ENCODE data around the gene COL26A1. TPM values are rescaled to one million over a fixed set of nuclear protein-coding genes. Genes with fewer than 3 reads are reported as not detected.

The COL26A1 gene
- total RNA-seq, 1 experiment from 2014 or later: 0.20 TPM

DNA sequence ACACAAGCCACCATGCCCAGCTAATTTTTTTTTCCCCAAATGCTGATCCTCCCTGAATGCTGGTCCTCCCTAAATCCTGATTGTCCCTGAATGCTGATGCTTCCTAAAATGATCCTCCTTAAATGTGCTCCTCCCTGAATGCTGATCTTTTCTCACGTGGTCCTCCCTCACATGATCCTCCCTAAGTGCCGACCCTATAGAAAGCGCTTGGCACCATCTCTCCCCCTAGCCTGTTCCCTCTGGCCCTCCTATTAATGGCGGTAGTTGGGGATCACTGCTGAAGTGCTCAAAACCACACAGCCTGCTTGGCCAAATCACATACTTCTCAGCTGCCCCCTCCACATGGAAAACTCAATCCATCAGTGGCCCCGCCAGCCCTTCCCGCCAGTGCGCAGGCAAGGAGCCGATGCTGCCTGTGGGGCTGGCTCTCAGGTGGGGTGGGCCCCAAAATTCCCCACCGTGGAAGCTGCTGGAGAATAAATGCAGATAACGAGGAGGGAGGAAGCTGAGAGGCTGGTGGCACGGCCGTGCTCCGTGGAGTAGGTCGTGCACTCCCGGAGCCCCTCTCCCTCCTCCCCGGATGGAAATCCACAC lies 42.9 kb downstream of the COL26A1 start:
- TF ChIP-seq, protein P1, sequence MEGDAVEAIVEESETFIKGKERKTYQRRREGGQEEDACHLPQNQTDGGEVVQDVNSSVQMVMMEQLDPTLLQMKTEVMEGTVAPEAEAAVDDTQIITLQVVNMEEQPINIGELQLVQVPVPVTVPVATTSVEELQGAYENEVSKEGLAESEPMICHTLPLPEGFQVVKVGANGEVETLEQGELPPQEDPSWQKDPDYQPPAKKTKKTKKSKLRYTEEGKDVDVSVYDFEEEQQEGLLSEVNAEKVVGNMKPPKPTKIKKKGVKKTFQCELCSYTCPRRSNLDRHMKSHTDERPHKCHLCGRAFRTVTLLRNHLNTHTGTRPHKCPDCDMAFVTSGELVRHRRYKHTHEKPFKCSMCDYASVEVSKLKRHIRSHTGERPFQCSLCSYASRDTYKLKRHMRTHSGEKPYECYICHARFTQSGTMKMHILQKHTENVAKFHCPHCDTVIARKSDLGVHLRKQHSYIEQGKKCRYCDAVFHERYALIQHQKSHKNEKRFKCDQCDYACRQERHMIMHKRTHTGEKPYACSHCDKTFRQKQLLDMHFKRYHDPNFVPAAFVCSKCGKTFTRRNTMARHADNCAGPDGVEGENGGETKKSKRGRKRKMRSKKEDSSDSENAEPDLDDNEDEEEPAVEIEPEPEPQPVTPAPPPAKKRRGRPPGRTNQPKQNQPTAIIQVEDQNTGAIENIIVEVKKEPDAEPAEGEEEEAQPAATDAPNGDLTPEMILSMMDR (conservative IDR thresholded peaks at IDR 0.05): no peak
- TF ChIP-seq EZH2 (IDR thresholded peaks at IDR 0.05; ENCODE audit: low read depth): no peak
- Histone ChIP-seq H3K36me3 (ENCODE audit: low read depth) (no peaks in the 10 kb centered on the region), H3K4me2 (no peak overlapping the region), H2AFZ (no peak overlapping the region), H3K27me3 (ENCODE audit: insufficient read depth, low read depth) (peaks cover 23% of the 10 kb centered on the region; the same call in 1 of the 2 replicates), H3K79me2 (ENCODE audit: low read depth) (no peaks in the 10 kb centered on the region), H3F3A (ENCODE audit: insufficient read depth, low read depth) (peaks cover 8% of the 10 kb centered on the region; the same call in 1 of the 2 replicates), H3K9me3 (ENCODE audit: insufficient read depth, low read depth) (no peaks in the 10 kb centered on the region), H3K4me1 (replicated peaks; ENCODE audit: insufficient read depth) (peaks cover 14% of the 10 kb centered on the region), H3K9me2 (ENCODE audit: insufficient read depth) (no peaks in the 10 kb centered on the region), H3K4me3 (no peak overlapping the region), H4K20me1 (ENCODE audit: insufficient read depth) (no peaks in the 10 kb centered on the region), H3K27ac (no peak overlapping the region)
- no peak for DNase-seq
- intact Hi-C loops (cut with micrococcal nuclease; ENCODE audit: unreplicated experiment): no loop called here
- no TSS peak for BruUV-seq (replicated peaks)
- ChIA-PET CTCF (interaction anchor here (0.6 kb wide), 2 partner anchors 39 to 80 kb away, joined by 3 to 6 read pairs; no protein-coding TSS in a partner anchor), POLR2A (ENCODE audit: unreplicated experiment) (no interaction called here)

DNA sequence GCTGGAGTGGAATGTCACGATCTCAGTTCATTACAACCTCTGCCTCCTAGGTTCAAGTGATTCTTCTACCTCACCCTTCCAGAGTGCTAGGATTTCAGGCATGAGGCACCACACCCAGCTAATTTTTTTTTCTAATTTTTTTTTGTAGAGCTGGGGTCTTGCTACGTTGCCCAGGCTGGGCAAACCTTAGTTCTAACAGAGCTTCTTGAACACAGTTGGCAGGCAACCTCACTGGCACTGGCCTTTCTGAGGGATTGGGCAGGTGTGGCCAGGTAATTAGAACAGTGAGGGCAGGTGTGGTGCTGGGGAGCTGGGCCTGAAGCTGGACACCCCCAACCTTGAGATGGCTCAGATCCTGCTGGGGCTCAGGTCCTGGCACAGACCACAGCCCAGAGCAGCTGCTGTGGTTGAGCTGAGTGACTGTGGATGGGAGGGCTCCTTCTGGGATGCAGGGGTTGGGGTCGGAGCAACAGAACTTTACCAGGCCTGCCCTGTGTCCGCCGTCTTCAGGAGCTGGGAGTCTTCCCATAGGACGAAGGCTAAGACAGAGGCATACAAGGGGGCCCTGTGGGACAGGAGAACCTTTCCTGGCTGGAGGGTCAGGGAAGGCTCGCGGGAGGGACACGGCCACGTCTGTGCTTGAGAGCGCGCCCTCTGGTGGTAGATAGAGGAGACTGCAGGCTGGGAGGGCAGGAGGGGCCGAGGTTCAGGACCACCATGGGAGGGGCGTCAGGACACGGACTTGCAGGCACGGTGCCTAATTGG lies 48.2 kb downstream of the COL26A1 start:
- DNase-seq: peak in 1 of 2 experiments; percentile 31
- Histone ChIP-seq H3K4me3 (no peak overlapping the region), H3K27ac (no peak overlapping the region), H4K20me1 (ENCODE audit: insufficient read depth) (no peaks in the 10 kb centered on the region), H3K9me3 (ENCODE audit: insufficient read depth, low read depth) (no peaks in the 10 kb centered on the region), H3K9me2 (ENCODE audit: insufficient read depth) (no peaks in the 10 kb centered on the region), H3K27me3 (ENCODE audit: insufficient read depth, low read depth) (peaks cover 31% of the 10 kb centered on the region), H3F3A (ENCODE audit: insufficient read depth, low read depth) (no peaks in the 10 kb centered on the region), H3K4me2 (no peak overlapping the region), H3K79me2 (ENCODE audit: low read depth) (no peaks in the 10 kb centered on the region), H3K4me1 (replicated peaks; ENCODE audit: insufficient read depth) (no peaks in the 10 kb centered on the region), H3K36me3 (ENCODE audit: low read depth) (no peaks in the 10 kb centered on the region), H2AFZ (no peak overlapping the region)
- ChIA-PET CTCF (interaction anchor here (0.7 to 0.8 kb wide), 2 partner anchors 12 to 419 kb away, joined by 3 read pairs; no protein-coding TSS in a partner anchor), POLR2A (ENCODE audit: unreplicated experiment) (no interaction called here)
- TF ChIP-seq, protein P1 (conservative IDR thresholded peaks at IDR 0.05): peak; percentile 86
- no peak for TF ChIP-seq EZH2 (IDR thresholded peaks at IDR 0.05; ENCODE audit: low read depth)
- intact Hi-C loops (cut with micrococcal nuclease; ENCODE audit: unreplicated experiment): loop anchor here (5.0 kb wide), 1 partner anchor 49 kb away; the partner anchor contains the start of gene COL26A1
- BruUV-seq (replicated peaks): no TSS peak

DNA sequence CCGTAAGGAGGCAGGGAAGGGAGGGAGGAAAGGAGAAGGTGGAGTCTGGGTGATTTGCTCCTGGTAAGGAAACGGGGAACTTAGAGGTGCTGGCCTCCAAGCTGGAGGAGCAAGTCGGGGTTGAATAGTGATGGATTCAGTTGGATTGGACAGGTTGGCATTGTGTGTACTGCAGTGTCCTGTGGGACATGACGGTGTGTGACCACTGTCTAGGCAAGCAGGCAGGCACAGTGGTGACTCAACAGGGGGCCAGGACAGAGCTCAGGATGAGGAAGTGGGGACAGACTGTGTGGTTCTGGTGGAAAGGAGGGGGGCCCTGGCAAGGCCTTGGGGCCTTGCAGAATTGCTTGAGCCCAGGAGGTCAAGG lies 48.8 kb downstream of the COL26A1 start:
- no peaks in the 10 kb centered on the region for H3K9me2 ChIP-seq (ENCODE audit: insufficient read depth)
- H3K27ac ChIP-seq: no peak overlapping the region
- H3K79me2 ChIP-seq (ENCODE audit: low read depth): no peaks in the 10 kb centered on the region
- no peak overlapping the region for H2AFZ ChIP-seq
- no TSS peak for BruUV-seq (replicated peaks)
- H4K20me1 ChIP-seq (ENCODE audit: insufficient read depth): no peaks in the 10 kb centered on the region
- no peaks in the 10 kb centered on the region for H3F3A ChIP-seq (ENCODE audit: insufficient read depth, low read depth)
- CTCF ChIA-PET: interaction anchor here (0.6 to 0.8 kb wide), 3 partner anchors 11 to 419 kb away, joined by 3 to 6 read pairs (median 3); no protein-coding TSS in a partner anchor
- no peak for DNase-seq
- no peaks in the 10 kb centered on the region for H3K36me3 ChIP-seq (ENCODE audit: low read depth)
- no peaks in the 10 kb centered on the region for H3K4me1 ChIP-seq (replicated peaks; ENCODE audit: insufficient read depth)
- H3K27me3 ChIP-seq (ENCODE audit: insufficient read depth, low read depth): peaks cover 28% of the 10 kb centered on the region
- no peak overlapping the region for H3K4me2 ChIP-seq
- intact Hi-C loops (cut with micrococcal nuclease; ENCODE audit: unreplicated experiment): loop anchor here (5.0 kb wide), 1 partner anchor 49 kb away; the partner anchor contains the start of gene COL26A1
- H3K4me3 ChIP-seq: no peak overlapping the region
- H3K9me3 ChIP-seq (ENCODE audit: insufficient read depth, low read depth): no peaks in the 10 kb centered on the region
- TF ChIP-seq, protein P1 (conservative IDR thresholded peaks at IDR 0.05): peak; percentile 4; the same call in 1 of the 2 replicates
- TF ChIP-seq EZH2 (IDR thresholded peaks at IDR 0.05; ENCODE audit: low read depth): no peak
- POLR2A ChIA-PET (ENCODE audit: unreplicated experiment): no interaction called here

Data from PC-9 (cell line).